GM11168 (cell line): Measurements from ENCODE around the gene PMPCA.
"Not testable (repeated sequence)": the region's sequence is repeated elsewhere in the genome, so short reads cannot be mapped to it uniquely, and the experiment has no call there.

Source experiments
- in situ Hi-C: fragments of 300-500 bp; cut with MboI; formaldehyde crosslinking; loops from one replicate; pipeline ENCODE4 v1.12.0; 2022; ENCODE audit warnings: low sequenced_read_pairs; ENCODE audit not compliant: unreplicated experiment

Gene PMPCA

DNA sequence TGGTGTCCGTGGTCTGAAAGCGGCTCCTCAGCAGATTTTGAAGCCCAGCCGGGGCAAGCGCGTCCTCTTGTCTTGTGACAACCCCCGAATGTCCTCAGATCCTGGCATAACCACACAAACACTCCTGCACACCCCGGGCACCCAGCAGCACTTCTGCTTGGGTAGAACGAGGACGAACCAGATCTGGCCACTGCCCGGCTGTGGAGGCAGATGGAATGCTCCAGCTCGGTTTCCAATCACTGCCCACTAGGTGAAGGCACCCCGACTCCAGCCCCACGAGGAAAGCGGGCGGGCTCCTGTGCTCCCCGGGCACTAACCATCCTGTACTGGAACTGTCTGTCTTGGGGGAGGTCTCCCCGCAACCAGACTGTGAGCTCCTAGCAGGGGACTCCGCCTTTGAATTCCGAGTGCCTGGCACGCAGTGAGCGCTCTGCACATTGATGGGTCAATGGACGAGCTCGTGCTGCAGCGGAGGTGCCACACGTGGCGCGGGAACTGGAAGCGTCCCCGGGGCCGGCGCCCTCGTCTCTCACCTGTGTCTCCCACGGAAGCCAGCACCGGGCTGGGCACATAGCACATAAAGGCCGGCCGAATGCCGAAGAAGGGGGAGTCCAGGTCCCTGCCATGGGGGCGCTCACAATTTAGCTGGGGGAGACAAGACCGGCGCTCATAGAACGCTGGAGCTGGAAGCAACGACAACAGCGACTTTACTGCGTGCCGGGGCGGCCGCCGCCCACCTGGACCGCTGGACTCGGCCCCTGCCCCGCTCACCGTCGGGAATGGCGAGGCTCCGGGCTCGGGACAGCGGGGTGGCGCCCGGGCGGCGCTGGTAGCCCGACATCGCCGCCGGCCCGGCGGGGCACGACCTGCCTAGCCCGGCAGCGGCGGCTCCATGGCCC, 652 bp upstream of the PMPCA start:
- in situ Hi-C loops = no loop called here

GRCh38 chr9:136411378-136411777, 920 bp downstream of the PMPCA start:
- in situ Hi-C loops = no loop called here

GRCh38 chr9:136412962-136413361, 2.5 kb downstream of the PMPCA start:
- in situ Hi-C loops = no loop called here

DNA sequence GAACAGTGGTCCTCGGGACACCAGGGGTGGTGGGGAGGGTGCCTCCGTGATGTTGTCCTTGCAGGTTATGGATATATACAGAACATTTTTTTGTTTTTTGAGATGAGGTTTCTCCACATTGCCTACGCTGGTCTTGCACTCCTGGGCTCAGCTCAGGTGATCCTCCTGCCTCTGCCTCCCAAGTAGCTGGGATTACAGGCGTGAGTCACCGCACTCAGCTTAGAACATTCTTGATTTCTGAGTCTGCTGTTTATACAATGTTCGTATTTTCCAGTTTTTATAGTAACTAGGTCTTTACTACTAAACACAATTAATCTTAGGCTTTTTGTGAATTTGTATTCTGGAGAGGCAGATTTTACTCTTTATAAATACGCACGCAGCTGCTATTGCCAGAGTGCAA, 6.0 kb downstream of the PMPCA start:
- in situ Hi-C loops = no loop called here

DNA sequence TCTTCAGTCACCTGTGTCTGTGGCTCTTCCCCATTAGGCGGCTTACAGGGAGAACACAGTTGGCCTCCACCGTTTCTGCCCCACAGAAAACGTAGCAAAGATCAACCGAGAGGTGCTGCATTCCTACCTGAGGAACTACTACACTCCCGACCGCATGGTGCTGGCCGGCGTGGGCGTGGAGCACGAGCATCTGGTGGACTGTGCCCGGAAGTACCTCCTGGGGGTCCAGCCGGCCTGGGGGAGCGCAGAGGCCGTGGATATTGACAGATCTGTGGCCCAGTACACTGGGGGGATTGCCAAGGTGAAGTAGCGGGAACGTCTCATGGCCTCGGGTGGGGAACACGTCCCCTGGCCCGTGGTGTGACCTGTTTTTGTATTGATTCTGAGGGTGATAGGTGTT, 6.5 kb downstream of the PMPCA start:
- in situ Hi-C loops = no loop called here

- in situ Hi-C loops = no loop called here
Observed at GRCh38 chr9:136418182-136419091, 8.0 kb downstream of the PMPCA start.

- in situ Hi-C loops = no loop called here
Observed at GRCh38 chr9:136419092-136419420, 8.6 kb downstream of the PMPCA start.

DNA sequence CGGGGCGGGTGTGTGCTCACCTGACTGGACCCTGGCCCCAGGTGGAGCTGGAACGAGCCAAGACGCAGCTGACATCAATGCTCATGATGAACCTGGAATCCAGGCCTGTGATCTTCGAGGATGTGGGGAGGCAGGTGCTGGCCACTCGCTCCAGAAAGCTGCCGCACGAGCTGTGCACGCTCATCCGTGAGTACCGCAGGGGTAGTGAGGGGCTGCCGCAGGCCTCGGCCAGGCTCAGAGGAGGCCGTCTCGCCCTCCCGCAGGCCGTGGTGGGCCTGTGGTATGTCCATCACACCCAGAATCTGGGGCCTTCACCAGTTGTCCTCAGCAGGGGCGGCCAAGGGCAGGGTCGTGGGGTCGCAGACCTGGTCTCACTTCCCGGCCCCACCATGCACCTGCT, 11.3 kb downstream of the PMPCA start:
- in situ Hi-C loops = no loop called here

DNA sequence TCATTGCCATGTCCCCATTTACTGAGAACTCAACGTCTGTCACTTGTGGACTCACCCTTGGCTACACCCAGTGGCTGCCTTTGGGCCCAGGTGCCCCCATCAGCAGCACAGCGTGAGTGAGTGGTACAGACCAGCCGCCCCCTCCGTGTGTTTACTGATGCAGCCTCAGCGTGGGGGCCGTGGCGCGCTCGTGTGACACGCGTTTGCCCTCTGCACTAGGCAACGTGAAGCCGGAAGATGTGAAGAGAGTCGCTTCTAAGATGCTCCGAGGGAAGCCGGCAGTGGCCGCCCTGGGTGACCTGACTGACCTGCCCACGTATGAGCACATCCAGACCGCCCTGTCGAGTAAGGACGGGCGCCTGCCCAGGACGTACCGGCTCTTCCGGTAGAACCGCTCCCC, 12.4 kb downstream of the PMPCA start:
- in situ Hi-C loops = no loop called here

GRCh38 chr9:136423432-136424146, 13.1 kb downstream of the PMPCA start:
- in situ Hi-C loops = no loop called here

GRCh38 chr9:136424750-136425362, 14.4 kb downstream of the PMPCA start:
- in situ Hi-C loops = no loop called here

- in situ Hi-C loops = not testable (repeated sequence)
Observed at GRCh38 chr9:136425367-136425766, 14.9 kb downstream of the PMPCA start.

DNA sequence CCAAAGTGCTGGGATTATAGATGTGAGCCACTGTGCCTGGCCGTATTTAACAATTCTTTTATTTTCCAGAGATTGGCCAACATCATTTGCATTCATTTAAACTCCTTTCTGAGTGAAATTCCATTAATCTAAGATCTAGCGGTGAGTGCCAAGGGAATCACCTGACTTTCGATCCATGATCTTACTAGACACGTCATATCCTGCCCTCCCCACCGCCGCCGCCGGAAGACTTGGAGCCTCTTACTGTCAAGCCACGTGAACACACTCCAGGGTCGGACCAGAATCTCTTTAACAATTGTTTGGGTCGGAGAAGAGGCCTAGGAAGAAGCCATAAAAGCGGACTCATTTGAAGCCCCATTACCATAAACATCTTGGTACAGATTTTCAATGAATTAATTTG, 16.3 kb downstream of the PMPCA start:
- in situ Hi-C loops = no loop called here

DNA sequence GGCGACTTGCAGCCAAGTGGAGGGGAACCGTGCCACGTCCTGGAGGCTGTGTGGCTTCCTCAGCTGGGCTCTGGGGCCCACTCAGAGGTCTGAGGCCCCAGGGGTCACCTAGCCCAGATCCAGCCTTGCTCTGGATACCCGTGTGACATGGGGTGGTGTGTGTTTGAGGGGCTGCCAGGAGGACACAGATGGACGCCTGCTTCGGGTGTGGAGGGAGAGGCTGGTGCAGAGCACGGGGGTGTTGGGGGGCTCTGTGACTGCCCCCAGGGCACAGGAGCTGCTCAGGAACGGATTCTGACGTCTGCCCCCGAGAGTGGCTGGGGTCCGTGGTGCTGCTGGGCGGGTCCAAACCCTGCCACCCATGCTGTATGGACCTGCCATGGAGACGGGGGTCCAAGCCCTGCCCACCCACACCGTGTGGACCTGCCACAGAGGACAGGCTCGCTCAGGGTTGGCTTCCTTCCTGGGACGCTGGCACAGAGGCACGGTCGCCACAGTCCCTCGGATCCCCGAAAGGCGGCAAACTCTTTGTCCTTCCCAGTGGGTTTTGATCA, 18.7 kb downstream of the PMPCA start:
- in situ Hi-C loops = no loop called here

DNA sequence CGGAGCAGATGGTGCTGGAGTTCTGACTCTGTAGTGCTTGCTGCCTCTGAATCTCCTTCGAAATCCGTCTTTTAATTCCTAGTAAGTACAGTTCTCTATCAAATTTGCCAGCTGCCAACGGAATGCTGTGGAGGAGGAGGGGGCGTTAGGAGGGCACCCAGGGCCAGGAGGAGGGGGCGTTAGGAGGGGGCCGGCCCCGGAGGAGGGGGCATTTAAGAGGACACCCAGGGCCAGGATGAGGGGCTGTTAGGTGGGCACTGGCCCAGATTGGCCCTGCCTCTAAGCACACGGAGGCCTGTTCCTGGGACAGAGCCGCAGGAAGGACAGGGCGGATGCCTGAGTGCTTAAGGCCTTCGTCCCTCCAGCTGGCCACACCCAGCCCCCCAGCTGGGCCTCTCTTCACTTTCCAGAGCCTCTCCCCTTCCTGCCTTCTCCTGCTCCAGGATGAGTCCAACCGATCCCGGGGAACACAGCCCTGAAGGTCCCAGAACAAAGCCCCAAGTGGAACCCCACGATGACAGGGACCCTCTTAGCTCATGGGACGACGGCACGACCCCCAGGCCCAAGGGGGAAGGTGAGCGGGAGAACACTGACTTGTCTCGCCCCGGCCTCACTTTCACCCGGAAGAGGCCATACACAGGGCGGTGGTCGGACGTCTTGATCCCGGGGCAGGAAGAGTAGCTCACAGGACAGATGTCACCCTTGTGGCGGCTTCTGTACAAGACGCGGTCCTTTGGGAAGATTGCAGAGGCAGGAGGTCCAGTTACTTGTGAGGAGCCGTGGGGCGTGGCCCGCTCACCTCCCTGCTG, 19.4 kb downstream of the PMPCA start:
- in situ Hi-C loops = no loop called here

DNA sequence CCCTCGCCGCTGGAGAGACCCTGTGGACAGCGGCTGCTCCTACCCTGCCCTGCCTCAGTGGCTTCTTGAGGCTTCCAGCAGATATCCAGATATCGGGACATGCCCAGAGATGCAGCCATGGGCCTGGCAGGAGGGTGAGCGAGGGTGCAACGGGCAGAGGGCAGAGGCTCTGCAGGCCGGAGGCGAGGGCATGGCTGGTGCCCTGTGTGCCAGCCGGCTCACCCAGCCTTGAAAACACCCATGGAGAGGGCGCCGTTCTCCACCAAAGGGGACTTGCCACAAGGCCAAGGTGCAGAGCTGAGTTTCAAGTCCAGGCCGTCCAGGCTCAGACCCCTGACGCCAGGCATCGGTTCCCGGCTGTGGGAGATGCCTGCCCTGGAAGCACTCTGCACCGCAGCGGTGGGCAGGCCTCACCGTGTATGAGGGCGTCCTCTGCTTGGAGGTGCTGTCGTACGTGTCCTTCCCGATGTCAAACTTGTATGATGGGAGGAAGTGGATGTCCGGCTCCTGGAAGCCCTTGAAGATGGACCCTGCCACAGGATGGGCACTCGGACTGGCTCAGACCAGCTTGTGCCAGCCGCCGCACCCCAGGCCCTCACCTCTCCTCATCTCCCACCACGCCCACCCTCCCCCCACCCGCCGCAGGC, 20.3 kb downstream of the PMPCA start:
- in situ Hi-C loops = no loop called here

GRCh38 chr9:136431782-136432350, 21.4 kb downstream of the PMPCA start:
- in situ Hi-C loops = no loop called here

- in situ Hi-C loops = no loop called here
Observed at GRCh38 chr9:136432591-136432990, 22.1 kb downstream of the PMPCA start.
